ENCODE results near the gene MBNL2. TPM values are rescaled to one million over a fixed set of nuclear protein-coding genes. Genes with fewer than 3 reads are reported as not detected.

MBNL2 gene
- total RNA-seq, 2 donors from 2014 or later = 14.9 to 26.9 TPM

DNA sequence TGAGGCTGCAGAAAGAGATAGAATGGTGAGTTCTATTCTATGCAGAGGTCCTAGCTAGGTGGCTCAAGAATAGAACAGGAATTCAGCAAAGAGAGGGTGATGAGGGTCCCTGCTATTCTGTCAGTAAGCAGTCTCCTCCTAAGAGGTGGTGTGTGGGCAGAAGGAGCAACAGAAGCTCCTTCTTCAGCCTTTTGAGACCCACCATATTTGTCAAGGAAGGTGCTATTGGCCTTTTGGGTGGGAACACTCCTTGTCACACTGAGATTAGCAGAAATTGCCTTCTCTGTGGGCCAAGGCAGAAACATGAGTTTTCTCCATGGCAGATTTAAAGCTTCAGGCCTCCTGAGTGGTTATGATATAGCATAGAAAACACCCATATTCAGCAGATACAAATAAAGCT lies 172.4 kb downstream of the MBNL2 start:
- Mint-ChIP-seq H3K36me3 (ENCODE audit: insufficient read depth in 2 of 2) (no peaks in the 10 kb centered on the region), H3K4me3 (no peak overlapping the region), H3K9me3 (no peaks in the 10 kb centered on the region), H3K4me1 (ENCODE audit: low read depth) (no peaks in the 10 kb centered on the region), H3K27ac (no peak overlapping the region), H3K27me3 (ENCODE audit: low read depth) (no peaks in the 10 kb centered on the region)
- DNase-seq (no peak), ATAC-seq (replicated peaks in 1 of 2) (no peak)

DNA sequence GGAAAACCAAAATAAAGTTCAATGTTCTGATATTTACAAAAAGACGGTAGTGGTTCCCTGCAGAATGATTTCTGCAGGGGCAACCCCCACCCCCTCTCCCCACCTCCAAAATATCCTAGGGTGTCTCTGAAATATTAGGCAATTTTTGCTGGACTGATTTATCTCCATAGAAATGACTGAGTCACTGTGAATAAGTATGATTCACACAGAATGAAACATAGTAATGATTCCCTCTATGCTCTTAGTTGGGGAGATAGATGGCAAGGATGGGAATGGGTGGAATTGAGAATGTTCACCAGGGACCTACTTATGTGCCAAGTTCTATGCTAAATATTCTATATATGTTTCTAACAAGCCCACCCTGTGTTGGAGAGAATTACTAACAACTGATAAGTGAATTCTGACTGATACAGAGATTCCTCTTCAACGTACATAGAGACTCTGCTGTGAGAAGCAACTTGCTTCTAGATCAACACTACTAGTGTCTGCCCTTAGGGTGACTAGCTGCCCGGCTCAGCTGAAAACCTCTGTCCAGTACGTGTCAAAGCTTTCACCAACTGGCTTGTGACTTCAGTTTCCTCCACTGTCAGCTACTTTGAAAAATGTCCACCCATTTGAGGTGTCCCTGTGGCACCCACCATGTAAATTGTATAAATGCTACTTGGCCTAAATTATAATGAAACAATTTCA lies 173.5 kb downstream of the MBNL2 start:
- H3K9me3 Mint-ChIP-seq = peaks cover 0 to 2% of the 10 kb centered on the region in 2 donors
- DNase-seq (no peak), ATAC-seq (replicated peaks in 1 of 2) (no peak)
- no peak overlapping the region for H3K27ac Mint-ChIP-seq
- no peaks in the 10 kb centered on the region for H3K36me3 Mint-ChIP-seq (ENCODE audit: insufficient read depth in 2 of 2)
- no peaks in the 10 kb centered on the region for H3K27me3 Mint-ChIP-seq (ENCODE audit: low read depth)
- H3K4me3 Mint-ChIP-seq = no peak overlapping the region
- H3K4me1 Mint-ChIP-seq (ENCODE audit: low read depth) = no peaks in the 10 kb centered on the region

DNA sequence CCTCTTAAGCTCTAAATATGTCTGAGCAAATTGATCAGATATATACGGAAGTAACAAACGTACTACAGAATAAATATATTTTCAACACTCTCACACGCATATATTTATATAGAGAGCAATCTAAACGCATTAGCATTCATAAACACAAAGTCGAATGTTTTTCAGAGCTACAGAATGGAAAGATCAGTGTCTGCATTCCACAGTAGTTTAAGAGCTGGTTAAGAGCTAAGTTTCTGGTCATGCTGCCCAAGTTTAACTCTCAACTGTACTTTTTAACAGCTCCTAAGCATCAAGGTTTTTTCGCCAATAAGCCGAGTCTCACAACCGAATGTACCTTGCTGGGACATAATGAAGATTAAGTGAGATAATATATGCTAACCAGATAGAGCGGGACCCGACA lies 175.1 kb downstream of the MBNL2 start:
- Mint-ChIP-seq H3K9me3 (peaks cover 6 to 7% of the 10 kb centered on the region in 2 donors), H3K27me3 (ENCODE audit: low read depth) (peaks cover 8% of the 10 kb centered on the region), H3K36me3 (ENCODE audit: insufficient read depth in 2 of 2) (peaks cover 4 to 7% of the 10 kb centered on the region in 2 donors), H3K4me1 (ENCODE audit: low read depth) (no peaks in the 10 kb centered on the region), H3K27ac (no peak overlapping the region), H3K4me3 (no peak overlapping the region)
- ATAC-seq (replicated peaks in 1 of 2) (no peak), DNase-seq (no peak)

DNA sequence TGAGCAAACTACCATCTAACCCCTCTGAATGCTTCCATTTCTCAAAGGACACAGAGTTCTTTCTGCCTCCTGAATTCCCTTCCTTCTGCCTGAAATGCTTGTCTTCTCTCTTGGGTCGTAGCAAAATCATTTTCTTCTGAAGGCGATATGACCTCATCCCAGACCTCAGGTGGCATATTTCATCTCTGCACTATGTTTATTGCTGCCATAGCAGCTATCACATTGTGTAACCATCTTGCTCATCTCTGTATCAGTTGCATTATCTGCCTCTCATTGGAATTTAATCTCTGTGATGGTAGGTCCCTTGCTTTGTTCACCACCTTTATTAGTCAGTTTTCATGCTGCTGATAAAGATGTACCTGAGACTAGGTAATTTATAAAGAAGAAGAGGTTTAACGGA lies 179.3 kb downstream of the MBNL2 start:
- Mint-ChIP-seq H3K4me3 (no peak overlapping the region), H3K4me1 (ENCODE audit: low read depth) (no peaks in the 10 kb centered on the region), H3K36me3 (ENCODE audit: insufficient read depth in 2 of 2) (peaks cover 4 to 7% of the 10 kb centered on the region in 2 donors), H3K27ac (no peak overlapping the region), H3K9me3 (peaks cover 6 to 7% of the 10 kb centered on the region in 2 donors), H3K27me3 (ENCODE audit: low read depth) (peaks cover 17% of the 10 kb centered on the region)
- DNase-seq (no peak), ATAC-seq (replicated peaks in 1 of 2) (no peak)

DNA sequence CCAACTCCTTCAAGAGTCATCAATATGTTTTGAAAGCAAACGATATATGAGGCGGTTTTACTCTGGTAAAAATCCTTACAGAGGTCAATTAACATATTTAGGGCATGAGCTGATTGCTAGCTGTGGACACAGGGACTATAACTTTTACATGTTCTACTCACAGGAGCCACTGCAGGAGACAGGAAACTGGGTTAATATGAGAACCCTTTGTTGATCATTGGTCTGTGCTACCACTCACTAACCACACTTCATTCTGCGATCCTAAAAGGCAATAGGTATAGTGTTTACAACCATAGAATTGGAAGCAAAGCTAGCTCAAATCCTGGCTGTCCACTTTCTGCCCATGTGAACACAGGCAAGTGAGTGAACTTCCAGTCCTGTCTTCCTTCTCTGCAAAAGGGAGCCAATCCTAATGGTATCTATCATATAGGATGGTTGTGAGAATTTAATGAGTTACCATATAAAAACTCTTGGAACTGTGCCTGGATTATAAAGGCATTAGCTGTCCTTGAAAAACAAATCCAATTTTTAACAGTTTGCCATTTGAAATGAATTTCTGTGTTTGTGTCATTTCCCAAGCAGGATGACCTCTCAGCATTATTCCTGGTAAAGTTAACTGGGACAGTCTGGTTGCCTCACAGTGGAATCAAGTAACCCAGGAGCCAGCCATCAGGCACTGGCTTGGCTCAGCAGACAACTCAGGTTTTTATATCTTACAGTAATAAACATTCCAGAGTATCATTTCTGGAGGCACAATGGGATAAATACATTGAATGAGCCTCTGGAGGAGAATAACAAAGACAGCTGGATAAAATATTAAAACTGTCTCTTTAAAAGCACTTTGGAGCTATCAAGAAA lies 182.0 kb downstream of the MBNL2 start:
- H3K4me3 Mint-ChIP-seq = no peak overlapping the region
- H3K27ac Mint-ChIP-seq = no peak overlapping the region
- peaks cover 6 to 7% of the 10 kb centered on the region in 2 donors for H3K9me3 Mint-ChIP-seq
- peaks cover 4 to 7% of the 10 kb centered on the region in 2 donors for H3K36me3 Mint-ChIP-seq (ENCODE audit: insufficient read depth in 2 of 2)
- H3K4me1 Mint-ChIP-seq (ENCODE audit: low read depth) = no peaks in the 10 kb centered on the region
- no peak for ATAC-seq (replicated peaks in 1 of 2)
- no peak for DNase-seq
- peaks cover 21% of the 10 kb centered on the region for H3K27me3 Mint-ChIP-seq (ENCODE audit: low read depth)

DNA sequence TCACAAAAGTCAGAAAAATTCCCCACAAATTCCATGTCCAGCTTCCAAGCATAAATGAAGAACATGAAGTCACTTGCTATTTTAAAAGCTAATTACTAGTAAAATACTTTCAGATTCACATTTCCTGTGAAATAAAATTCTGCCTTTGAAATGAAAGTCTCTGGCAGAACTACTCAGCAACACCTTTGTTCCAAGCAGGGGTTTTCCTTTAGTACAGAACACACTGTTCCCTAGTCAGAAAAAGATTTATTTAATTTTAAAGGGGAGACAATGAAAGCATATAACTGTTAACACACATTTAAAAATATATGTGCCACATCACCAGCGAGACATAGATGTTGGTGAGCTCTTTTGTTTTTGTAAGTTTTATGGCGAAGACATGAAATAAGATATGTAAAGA lies 185.4 kb downstream of the MBNL2 start:
- ATAC-seq (replicated peaks in 1 of 2) (no peak), DNase-seq (no peak)
- H3K4me3 Mint-ChIP-seq = no peak overlapping the region
- no peaks in the 10 kb centered on the region for H3K4me1 Mint-ChIP-seq (ENCODE audit: low read depth)
- no peak overlapping the region for H3K27ac Mint-ChIP-seq
- H3K27me3 Mint-ChIP-seq (ENCODE audit: low read depth) = peaks cover 14% of the 10 kb centered on the region
- no peaks in the 10 kb centered on the region for H3K9me3 Mint-ChIP-seq
- H3K36me3 Mint-ChIP-seq (ENCODE audit: insufficient read depth in 2 of 2) = no peaks in the 10 kb centered on the region

DNA sequence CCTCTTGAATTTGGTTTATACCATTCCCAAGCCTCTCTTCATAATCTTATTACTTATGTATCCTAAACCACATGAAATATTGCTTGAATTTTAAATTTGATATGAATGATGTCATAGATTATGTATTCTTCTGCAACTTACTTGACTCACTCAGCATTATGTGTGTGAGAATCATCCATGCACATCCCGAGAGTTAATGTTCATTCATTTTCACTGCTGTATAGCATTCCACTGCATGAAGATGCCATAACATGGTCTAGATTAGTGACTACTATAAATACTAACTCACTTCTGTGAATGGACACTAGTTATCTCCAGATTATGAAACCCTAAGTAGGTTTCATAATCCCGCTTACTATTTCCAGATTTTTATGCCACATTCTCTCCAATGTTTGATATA lies 186.8 kb downstream of the MBNL2 start:
- H3K27ac Mint-ChIP-seq = no peak overlapping the region
- H3K27me3 Mint-ChIP-seq (ENCODE audit: low read depth) = peaks cover 14% of the 10 kb centered on the region
- ATAC-seq (replicated peaks in 1 of 2) (no peak), DNase-seq (no peak)
- H3K36me3 Mint-ChIP-seq (ENCODE audit: insufficient read depth in 2 of 2) = no peaks in the 10 kb centered on the region
- H3K4me3 Mint-ChIP-seq = no peak overlapping the region
- H3K4me1 Mint-ChIP-seq (ENCODE audit: low read depth) = no peaks in the 10 kb centered on the region
- no peaks in the 10 kb centered on the region for H3K9me3 Mint-ChIP-seq

DNA sequence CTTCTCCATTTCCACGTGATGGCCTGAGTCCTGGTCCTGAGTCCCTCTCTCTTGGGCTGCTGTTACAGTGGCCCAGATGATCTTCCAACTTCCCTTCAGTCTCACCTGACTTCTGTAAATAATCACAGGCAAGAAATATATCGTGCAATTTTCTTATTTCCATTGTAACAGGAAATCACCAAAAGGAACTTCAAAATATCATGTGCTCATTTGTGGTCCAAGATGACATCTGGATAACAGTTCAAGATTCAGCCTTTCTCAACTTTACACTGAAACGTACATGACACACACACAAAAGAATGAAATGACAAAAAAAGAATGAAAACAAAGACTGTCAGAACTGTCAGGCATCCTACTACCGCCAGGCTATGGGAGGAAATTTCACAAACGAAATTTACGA lies 189.9 kb downstream of the MBNL2 start:
- Mint-ChIP-seq H3K9me3 (no peaks in the 10 kb centered on the region), H3K4me1 (ENCODE audit: low read depth) (no peaks in the 10 kb centered on the region), H3K27me3 (ENCODE audit: low read depth) (peaks cover 5% of the 10 kb centered on the region), H3K36me3 (ENCODE audit: insufficient read depth in 2 of 2) (no peaks in the 10 kb centered on the region), H3K27ac (no peak overlapping the region), H3K4me3 (no peak overlapping the region)
- ATAC-seq (replicated peaks in 1 of 2) (no peak), DNase-seq (no peak)

DNA sequence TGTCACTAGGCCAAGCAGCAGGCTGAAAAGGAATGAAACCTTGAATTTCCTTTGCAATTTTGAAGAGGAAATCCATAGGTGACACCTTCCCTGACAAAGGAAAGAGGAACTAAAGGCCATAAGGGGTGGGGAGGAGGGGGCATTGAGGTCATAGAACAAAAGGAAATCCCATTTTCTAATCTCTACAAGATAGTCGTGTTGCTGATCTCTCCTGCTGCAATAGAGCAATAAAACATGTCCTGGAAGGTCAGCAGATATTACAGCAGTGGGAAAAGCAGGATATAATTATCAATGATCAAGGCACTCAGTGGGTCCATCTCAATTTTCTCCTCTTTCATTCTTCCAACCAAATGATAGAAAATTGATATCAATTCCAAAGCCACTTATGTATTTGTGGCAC lies 191.6 kb downstream of the MBNL2 start:
- H3K36me3 Mint-ChIP-seq (ENCODE audit: insufficient read depth in 2 of 2) = no peaks in the 10 kb centered on the region
- ATAC-seq (replicated peaks in 1 of 2) = no peak

DNA sequence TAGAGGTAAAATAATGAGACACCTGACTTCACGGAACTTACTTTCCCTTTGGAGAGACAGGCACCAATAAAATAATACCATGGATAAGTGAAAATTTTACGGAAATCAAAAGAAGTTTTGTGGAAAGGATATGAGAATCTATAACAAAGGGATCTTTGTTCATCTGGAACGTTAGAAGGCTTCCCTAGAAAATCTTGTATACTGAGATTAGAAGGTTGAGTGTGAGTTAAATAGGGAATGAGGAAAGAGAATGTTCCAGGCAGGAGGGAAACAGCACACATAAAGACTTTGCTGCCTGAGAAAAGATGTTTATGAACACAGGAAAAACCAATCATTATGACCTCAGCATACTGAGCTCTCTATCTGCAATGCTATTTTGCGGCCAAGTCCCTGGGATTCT lies 192.3 kb downstream of the MBNL2 start:
- no peaks in the 10 kb centered on the region for H3K4me1 Mint-ChIP-seq (ENCODE audit: low read depth)
- H3K4me3 Mint-ChIP-seq = no peak overlapping the region
- no peaks in the 10 kb centered on the region for H3K27me3 Mint-ChIP-seq (ENCODE audit: low read depth)
- DNase-seq (no peak), ATAC-seq (replicated peaks in 1 of 2) (no peak)
- no peaks in the 10 kb centered on the region for H3K9me3 Mint-ChIP-seq
- no peaks in the 10 kb centered on the region for H3K36me3 Mint-ChIP-seq (ENCODE audit: insufficient read depth in 2 of 2)
- H3K27ac Mint-ChIP-seq = no peak overlapping the region

More for the DNA sequence above, 191.6 kb downstream of the MBNL2 start:
- peaks cover 4% of the 10 kb centered on the region for H3K27me3 Mint-ChIP-seq (ENCODE audit: low read depth)
- no peaks in the 10 kb centered on the region for H3K9me3 Mint-ChIP-seq
- no peak overlapping the region for H3K4me3 Mint-ChIP-seq
- no peak overlapping the region for H3K27ac Mint-ChIP-seq
- H3K4me1 Mint-ChIP-seq (ENCODE audit: low read depth) = no peaks in the 10 kb centered on the region
- DNase-seq = no peak

DNA sequence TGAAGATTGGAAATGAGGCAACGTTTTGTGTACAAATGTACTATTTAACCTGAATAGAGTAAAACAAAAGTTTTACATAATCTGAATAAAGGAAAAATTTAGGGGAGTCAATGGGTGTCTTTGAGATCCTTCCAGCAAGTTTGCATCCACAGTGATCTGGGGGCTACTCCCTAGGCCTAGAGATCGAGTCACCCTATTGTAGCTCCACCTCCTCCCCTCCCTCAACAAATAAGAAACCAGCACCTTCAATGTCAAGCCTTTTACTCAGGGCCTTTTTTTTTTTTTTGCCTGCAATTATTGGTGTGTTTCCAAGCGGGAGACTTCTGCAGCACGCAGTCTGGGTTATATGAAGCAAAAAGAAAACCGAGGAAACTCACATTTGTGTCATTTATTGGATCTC lies 195.6 kb downstream of the MBNL2 start:
- H3K4me3 Mint-ChIP-seq = no peak overlapping the region

DNA sequence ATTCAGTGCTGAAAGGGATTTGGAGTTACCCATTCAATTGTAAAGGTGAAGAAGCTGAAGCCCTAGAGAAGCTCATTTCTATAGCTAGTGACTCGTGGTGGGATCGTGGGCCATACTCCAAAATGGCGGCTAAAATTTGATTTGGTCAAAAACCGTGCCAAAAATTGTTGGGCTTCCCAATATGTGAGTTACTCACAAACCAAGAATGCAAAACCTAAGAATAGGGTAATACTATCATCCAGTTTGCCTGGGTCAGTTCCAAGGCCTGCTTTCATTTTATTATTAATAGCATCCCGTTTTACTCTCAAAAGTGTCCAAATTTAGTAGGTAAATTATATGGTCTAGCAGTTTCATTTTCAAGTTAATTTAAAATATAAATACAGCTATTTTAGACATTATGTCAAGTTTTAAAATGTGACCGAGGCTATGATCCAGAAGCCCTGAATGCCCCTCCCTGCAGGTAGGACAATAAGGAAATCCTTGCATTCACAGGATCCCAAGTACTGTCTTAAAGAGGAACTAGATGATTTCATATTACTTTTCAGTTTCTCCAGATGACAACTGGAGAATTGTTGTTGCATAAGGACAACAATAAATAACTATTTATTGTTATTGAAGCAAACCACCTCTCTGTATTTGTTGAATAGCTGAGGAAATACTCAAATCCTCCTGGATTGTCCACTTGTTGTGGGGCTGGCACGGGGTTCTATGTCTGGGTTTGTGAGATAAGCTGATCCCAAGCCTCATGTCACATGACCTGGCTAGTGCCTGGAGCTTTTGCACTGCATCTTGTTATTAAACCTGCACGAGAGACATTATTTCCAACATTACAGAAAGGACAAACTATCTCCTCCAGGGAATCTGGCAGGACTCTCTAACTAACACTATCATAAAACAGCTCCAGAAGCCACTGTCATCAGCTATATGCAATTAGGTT lies 200.3 kb downstream of the MBNL2 start:
- ATAC-seq (replicated peaks in 1 of 2) (no peak), DNase-seq (no peak)
- Mint-ChIP-seq H3K27me3 (ENCODE audit: low read depth) (peaks cover 14% of the 10 kb centered on the region), H3K4me1 (ENCODE audit: low read depth) (no peaks in the 10 kb centered on the region), H3K27ac (no peak overlapping the region), H3K36me3 (ENCODE audit: insufficient read depth in 2 of 2) (no peaks in the 10 kb centered on the region), H3K4me3 (no peak overlapping the region), H3K9me3 (no peaks in the 10 kb centered on the region)

More for the DNA sequence above, 195.6 kb downstream of the MBNL2 start:
- no peaks in the 10 kb centered on the region for H3K27me3 Mint-ChIP-seq (ENCODE audit: low read depth)
- no peaks in the 10 kb centered on the region for H3K4me1 Mint-ChIP-seq (ENCODE audit: low read depth)
- DNase-seq (no peak), ATAC-seq (replicated peaks in 1 of 2) (no peak)
- no peaks in the 10 kb centered on the region for H3K36me3 Mint-ChIP-seq (ENCODE audit: insufficient read depth in 2 of 2)
- no peaks in the 10 kb centered on the region for H3K9me3 Mint-ChIP-seq
- no peak overlapping the region for H3K27ac Mint-ChIP-seq
